Fibroblast of lung (primary cell): ENCODE results near the gene IL16. TPM values are rescaled to one million over a fixed set of nuclear protein-coding genes. Genes with fewer than 3 reads are reported as not detected.

ENCODE experiments used
- DNase-seq, 2 donors: peaks; one replicate each; pipeline versions ENCODE4 v3.0.0 to v3.0.0-alpha.2; 2010; ENCODE audit warnings: low read depth in 2 of 2
- H2AFZ ChIP-seq: 2 replicates; pipeline ENCODE4 v1.5.1; 2012; ENCODE audit warnings: low read length, control low read depth, inconsistent platforms
- H3K27ac ChIP-seq: 2 replicates; pipeline ENCODE4 v1.5.1; 2011; ENCODE audit warnings: low read length, control low read depth; ENCODE audit not compliant: insufficient read depth
- H3K27me3 ChIP-seq: 2 replicates; pipeline ENCODE4 v1.5.1; 2011; ENCODE audit warnings: mild to moderate bottlenecking, low read length; ENCODE audit not compliant: control insufficient read depth, insufficient read depth
- H3K36me3 ChIP-seq: 2 replicates; pipeline ENCODE4 v1.5.1; 2011; ENCODE audit warnings: low read length; ENCODE audit not compliant: control insufficient read depth, insufficient read depth
- H3K4me1 ChIP-seq: 2 replicates; pipeline ENCODE4 v1.5.1; 2011; ENCODE audit warnings: low read length; ENCODE audit not compliant: control insufficient read depth, insufficient read depth; ENCODE audit errors: extremely low read depth
- H3K4me2 ChIP-seq: 2 replicates; pipeline ENCODE4 v1.5.1; 2011; ENCODE audit warnings: low read length, control low read depth; ENCODE audit not compliant: insufficient read depth; ENCODE audit errors: extremely low read depth
- H3K4me3 ChIP-seq, 4 experiments: fragments of 200-600 bp in 1 of 4; sonication (generic) in 1 of 4; replicated peaks in 1 of 4; 2 replicates each; pipeline ENCODE4 v1.5.1; 2011 to 2016; ENCODE audit warnings: low read length in 4 of 4, low read depth in 3 of 4, mild to moderate bottlenecking in 3 of 4, control low read depth in 2 of 4, inconsistent platforms in 1 of 4, mixed read lengths in 1 of 4; ENCODE audit not compliant: insufficient read depth in 1 of 4; ENCODE audit errors: control extremely low read depth in 1 of 4
- H3K79me2 ChIP-seq: 2 replicates; pipeline ENCODE4 v1.5.1; 2012; ENCODE audit warnings: mild to moderate bottlenecking, low read length, inconsistent platforms; ENCODE audit not compliant: control insufficient read depth, insufficient read depth
- H3K9ac ChIP-seq: 2 replicates; pipeline ENCODE4 v1.5.1; 2011; ENCODE audit warnings: mild to moderate bottlenecking, low read length, control low read depth; ENCODE audit not compliant: insufficient read depth
- H3K9me3 ChIP-seq: 2 replicates; pipeline ENCODE4 v1.5.1; 2012; ENCODE audit warnings: low read depth, low read length; ENCODE audit not compliant: control insufficient read depth, insufficient read depth
- H4K20me1 ChIP-seq: 2 replicates; pipeline ENCODE4 v1.5.1; 2011; ENCODE audit warnings: low read length; ENCODE audit not compliant: control insufficient read depth, insufficient read depth; ENCODE audit errors: extremely low read depth
- EZH2 ChIP-seq: IDR thresholded peaks from 2 replicates; pipeline ENCODE4 v1.5.1; 2012; ENCODE audit warnings: low read length, control low read depth, mild to moderate bottlenecking; ENCODE audit errors: missing control alignments
- polyA plus RNA-seq, 2 donors: library from polyadenylated mRNA; depleted of rRNA in 1 of 2; stranded (reverse) in 1 of 2; unstranded in 1 of 2; fragments of >200 nt; gene quantifications; 2 replicates each; pipeline ENCODE4 v1.2.1, GENCODE V29; 2011 to 2012; ENCODE audit warnings: missing spikeins in 1 of 2
- total RNA-seq: library from RNA; depleted of rRNA; stranded (reverse); fragments of >200 nt; gene quantifications from 2 replicates; pipeline ENCODE4 v1.2.1, GENCODE V29; 2014
- TF ChIP-seq, protein P1 (sequence below), 2 donors: IDR thresholded peaks in 1 of 2; conservative IDR thresholded peaks in 1 of 2; 1 replicate in 1 of 2; 2 replicates in 1 of 2; pipeline ENCODE4 v1.5.1; 2011 to 2012; ENCODE audit warnings: low read length in 2 of 2, control low read depth in 1 of 2, inconsistent platforms in 1 of 2, low read depth in 1 of 2, mild to moderate bottlenecking in 1 of 2

IL16 gene
- total and polyA plus RNA-seq, 2 donors (not counting 1 experiment from before 2014, with no cell fraction given), result 0.96 to 5.0 TPM

DNA sequence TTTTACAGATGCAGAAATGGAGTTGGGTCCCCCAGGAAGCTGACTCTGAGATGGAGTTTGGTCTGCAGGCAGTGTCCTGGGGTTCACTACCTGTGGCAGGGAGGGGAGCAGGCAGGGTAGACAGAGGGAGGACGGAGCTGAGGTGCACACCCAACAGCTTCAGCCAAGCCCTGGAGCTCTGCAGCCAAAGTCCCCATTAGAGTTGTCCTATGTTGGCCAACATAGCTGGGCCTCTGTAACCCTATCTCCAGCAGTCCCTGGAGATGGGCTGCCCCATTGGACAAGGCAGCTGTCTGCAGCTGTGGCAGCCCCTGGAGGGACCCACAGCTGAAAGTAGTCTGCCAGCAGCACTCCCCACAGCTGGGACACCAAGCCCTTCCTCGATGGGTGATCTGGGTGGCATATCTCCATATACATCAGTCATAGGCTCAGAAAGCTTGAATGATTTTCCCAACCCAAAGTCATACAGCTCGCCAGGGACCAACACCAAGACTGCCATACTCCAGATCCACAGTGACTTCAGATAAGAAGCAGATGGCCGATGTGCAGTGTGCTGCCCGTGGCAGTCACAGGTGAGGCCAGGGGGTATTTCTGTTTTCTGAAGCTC is 95.3 kb downstream of the IL16 start:
- Histone ChIP-seq H3K9me3 (no peaks in the 10 kb centered on the region), H4K20me1 (no peaks in the 10 kb centered on the region), H3K4me3 (no peak overlapping the region), H3K36me3 (no peaks in the 10 kb centered on the region), H3K79me2 (no peaks in the 10 kb centered on the region), H3K9ac (no peak overlapping the region), H3K4me2 (no peak overlapping the region), H3K4me1 (no peaks in the 10 kb centered on the region), H3K27ac (no peak overlapping the region), H3K27me3 (no peaks in the 10 kb centered on the region), H2AFZ (no peak overlapping the region)
- TF ChIP-seq, protein P1, sequence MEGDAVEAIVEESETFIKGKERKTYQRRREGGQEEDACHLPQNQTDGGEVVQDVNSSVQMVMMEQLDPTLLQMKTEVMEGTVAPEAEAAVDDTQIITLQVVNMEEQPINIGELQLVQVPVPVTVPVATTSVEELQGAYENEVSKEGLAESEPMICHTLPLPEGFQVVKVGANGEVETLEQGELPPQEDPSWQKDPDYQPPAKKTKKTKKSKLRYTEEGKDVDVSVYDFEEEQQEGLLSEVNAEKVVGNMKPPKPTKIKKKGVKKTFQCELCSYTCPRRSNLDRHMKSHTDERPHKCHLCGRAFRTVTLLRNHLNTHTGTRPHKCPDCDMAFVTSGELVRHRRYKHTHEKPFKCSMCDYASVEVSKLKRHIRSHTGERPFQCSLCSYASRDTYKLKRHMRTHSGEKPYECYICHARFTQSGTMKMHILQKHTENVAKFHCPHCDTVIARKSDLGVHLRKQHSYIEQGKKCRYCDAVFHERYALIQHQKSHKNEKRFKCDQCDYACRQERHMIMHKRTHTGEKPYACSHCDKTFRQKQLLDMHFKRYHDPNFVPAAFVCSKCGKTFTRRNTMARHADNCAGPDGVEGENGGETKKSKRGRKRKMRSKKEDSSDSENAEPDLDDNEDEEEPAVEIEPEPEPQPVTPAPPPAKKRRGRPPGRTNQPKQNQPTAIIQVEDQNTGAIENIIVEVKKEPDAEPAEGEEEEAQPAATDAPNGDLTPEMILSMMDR (conservative IDR thresholded peaks at IDR 0.05 in 1 of 2, IDR thresholded peaks at IDR 0.05 in 1 of 2; ENCODE audit: low read depth in 1 of 2, low read length in 2 of 2), result no peak
- no peak for TF ChIP-seq EZH2
- DNase-seq, result no peak

DNA sequence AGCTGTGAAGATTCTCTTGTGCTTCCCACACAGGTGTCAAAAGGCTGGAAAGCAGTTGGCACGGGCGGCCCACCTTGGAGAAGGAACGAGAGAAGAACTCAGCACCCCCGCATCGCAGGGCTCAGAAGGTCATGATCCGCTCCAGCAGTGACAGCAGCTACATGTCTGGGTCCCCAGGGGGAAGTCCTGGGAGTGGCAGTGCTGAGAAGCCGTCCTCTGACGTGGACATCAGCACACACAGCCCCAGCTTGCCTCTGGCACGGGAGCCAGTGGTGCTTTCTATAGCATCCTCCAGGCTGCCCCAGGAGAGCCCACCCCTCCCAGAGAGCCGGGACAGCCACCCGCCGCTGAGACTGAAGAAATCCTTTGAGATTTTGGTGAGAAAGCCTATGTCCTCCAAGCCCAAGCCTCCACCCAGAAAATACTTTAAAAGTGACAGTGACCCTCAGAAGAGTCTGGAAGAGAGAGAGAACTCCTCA is 95.9 kb downstream of the IL16 start:
- no peak overlapping the region for H2AFZ ChIP-seq
- no peaks in the 10 kb centered on the region for H4K20me1 ChIP-seq
- no peak overlapping the region for H3K4me2 ChIP-seq
- no peaks in the 10 kb centered on the region for H3K9me3 ChIP-seq
- H3K36me3 ChIP-seq, result no peaks in the 10 kb centered on the region
- DNase-seq, result no peak
- peaks cover 2% of the 10 kb centered on the region for H3K4me1 ChIP-seq
- H3K79me2 ChIP-seq, result no peaks in the 10 kb centered on the region
- H3K9ac ChIP-seq, result no peak overlapping the region
- no peak overlapping the region for H3K4me3 ChIP-seq
- TF ChIP-seq EZH2, result no peak
- TF ChIP-seq, protein P1 (conservative IDR thresholded peaks at IDR 0.05 in 1 of 2, IDR thresholded peaks at IDR 0.05 in 1 of 2; ENCODE audit: low read depth in 1 of 2, low read length in 2 of 2), result no peak
- no peak overlapping the region for H3K27ac ChIP-seq
- no peaks in the 10 kb centered on the region for H3K27me3 ChIP-seq

DNA sequence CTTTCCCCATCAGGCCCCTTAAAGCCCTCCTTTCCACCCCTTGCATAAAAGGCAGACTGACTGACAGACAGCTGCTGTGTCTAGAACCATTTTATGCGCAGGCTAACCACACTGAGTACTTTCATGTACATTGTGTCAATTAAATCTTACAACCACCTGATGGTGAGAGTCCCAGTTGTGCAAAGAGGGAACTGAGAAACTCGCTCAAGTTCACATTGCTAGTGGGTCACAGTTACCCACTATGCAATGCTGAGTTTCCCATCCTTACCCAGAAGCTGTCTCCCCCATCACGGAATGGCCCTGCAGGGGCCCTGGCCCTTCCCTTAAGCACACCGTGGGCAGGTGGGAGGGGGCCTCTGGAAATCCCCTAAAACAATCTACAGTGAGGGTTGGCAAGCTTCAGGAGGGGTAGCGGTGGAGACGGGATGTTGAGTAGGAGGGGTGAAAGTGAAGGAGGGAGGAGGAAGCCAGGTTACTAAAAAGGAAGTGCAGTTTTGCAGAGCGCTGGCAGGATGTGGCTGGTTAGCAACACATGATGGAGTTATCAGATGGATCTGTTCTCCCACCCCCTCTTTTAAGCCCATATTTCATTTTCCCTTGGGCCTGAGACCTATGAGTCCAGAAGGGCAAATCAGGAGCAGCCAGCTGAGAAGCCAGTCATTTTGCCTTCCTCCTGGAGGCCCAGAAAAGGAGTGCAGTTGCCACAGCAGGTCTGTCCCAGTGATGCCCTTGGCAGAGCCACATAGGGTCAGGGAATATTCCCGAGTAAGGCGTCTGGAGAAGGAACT is 97.2 kb downstream of the IL16 start:
- Histone ChIP-seq H3K4me3 (no peak overlapping the region), H3K36me3 (no peaks in the 10 kb centered on the region), H3K27ac (no peak overlapping the region), H3K27me3 (no peaks in the 10 kb centered on the region), H3K9ac (no peak overlapping the region), H3K4me1 (peaks cover 2% of the 10 kb centered on the region), H4K20me1 (no peaks in the 10 kb centered on the region), H3K79me2 (no peaks in the 10 kb centered on the region), H3K4me2 (no peak overlapping the region), H2AFZ (no peak overlapping the region), H3K9me3 (no peaks in the 10 kb centered on the region)
- no peak for TF ChIP-seq EZH2
- TF ChIP-seq, protein P1 (conservative IDR thresholded peaks at IDR 0.05 in 1 of 2, IDR thresholded peaks at IDR 0.05 in 1 of 2; ENCODE audit: low read depth in 1 of 2, low read length in 2 of 2), result no peak
- no peak for DNase-seq
